Fibroblast of upper back skin (primary cell): ENCODE results near the gene TRAF5.
A peak's percentile ranks its signal among the peaks of the same experiment; 100 is the strongest.
"Not testable (repeated sequence)": the region's sequence is repeated elsewhere in the genome, so short reads cannot be mapped to it uniquely, and the experiment has no call there.

Source experiments
- DNase-seq: peaks from one replicate; pipeline ENCODE4 v3.0.0-alpha.2; 2013

The TRAF5 gene

GRCh38 chr1:211379446-211379845 is 52.8 kb downstream of the TRAF5 start:
- DNase-seq = no peak

GRCh38 chr1:211381481-211382181 is 55.0 kb downstream of the TRAF5 start:
- DNase-seq = no peak

DNA sequence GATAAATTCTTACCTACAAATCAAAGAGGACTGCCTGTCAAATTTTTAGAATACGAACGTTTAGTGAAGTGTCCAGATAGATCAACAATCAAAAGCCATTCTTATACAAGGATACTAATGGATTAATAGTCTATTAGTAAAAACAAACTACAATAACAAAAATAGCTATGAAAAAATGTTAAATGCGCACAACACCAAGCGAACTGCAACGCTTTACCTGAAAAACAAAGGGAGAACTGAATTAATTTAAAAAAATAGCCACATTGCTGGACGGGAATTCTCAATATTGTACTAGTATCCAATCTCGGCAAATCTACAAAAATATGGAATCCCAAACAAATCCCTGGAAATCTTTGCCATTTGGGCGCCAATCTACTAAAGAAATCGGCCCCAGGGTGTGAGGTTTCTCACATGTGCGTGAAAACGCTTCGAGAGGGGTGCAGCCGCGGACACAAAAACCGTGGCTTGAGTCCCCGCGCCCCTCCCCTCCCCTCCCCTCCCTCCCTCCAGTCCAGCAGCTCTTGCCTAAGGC is 55.6 kb downstream of the TRAF5 start:
- DNase-seq = no peak

GRCh38 chr1:211382714-211383480 is 56.3 kb downstream of the TRAF5 start:
- DNase-seq = peak; percentile 92

GRCh38 chr1:211384524-211384923 is 57.9 kb downstream of the TRAF5 start:
- DNase-seq = no peak

- peak; percentile 86 for DNase-seq
Observed at GRCh38 chr1:211386921-211387320, 60.3 kb downstream of the TRAF5 start.

GRCh38 chr1:211390829-211391228 is 64.2 kb downstream of the TRAF5 start:
- DNase-seq = not testable (repeated sequence)

GRCh38 chr1:211393203-211393602 is 66.6 kb downstream of the TRAF5 start:
- no peak for DNase-seq

DNA sequence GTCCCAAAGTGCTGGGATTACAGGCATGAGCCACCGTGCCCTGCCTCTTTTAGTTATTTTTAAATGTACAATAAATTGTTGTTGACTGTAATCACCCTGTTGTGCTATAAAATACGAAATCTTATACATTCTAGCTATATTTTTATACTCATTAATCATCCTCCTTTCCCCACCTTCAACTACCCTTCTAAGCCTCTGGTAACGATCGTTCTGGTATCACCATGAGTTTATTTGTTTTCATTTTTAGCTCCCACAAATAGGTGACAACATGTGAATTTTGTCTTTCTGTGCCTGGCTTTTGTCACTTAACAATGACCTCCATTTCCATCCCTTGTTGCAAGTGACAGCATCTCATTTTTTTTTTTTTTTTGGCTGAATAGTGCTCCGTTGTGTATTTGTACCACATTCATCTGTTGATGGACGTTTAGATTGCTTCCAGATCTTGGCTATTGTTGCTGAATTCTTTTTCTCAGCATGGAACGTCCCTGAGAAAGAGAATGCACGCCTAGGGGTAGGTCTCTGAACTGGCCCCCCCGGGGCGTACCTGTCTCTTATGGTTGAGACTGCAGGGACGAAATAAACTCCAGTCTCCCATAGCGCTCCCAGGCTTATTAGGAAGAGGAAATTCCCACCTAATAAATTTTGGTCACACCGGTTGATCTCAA is 71.8 kb downstream of the TRAF5 start:
- not testable (repeated sequence) for DNase-seq

DNA sequence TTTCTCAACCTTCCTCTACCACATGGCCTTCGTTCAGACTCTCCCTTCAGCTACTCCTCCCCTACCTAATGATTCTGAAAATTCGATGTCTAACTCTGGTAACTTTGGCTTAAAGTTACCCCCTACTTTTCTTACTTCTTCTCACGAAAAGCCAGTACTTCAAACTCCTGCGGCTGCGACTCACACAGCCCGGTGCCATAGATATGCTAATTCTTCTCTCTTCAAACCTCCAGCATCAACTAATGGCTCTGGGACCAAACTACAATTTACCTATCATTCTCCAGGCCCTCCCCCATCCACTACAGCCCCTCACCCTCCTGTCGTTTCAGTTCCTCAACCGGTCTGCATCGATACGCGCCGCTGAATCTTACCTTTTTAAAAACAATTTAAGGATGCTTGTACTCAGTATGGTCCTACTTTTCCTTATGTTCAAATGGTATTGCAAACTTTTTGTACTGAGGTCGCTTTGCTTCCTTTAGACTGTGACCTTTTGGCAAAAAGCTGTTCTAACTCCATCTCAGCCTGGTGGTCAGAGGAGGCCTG is 73.3 kb downstream of the TRAF5 start:
- not testable (repeated sequence) for DNase-seq

DNA sequence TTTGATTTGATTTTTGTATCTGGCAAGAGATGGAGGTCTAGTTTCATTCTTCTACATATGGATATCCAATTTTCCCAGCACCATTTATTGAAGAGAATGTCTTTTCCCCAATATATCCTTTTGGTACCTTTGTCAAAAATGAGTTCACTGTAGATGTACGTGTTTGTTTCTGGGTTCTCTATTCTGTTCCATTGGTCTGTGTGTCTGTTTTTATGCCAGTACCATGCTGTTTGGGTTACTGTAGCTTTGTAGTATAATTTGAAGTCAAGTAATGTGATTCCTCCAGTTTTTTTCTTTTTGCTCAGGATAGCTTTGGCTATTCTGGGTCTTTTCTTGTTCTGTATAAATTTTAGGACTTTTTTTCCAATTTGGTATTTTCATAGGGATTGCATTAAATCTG is 75.1 kb downstream of the TRAF5 start:
- DNase-seq = not testable (repeated sequence)

- DNase-seq = not testable (repeated sequence)
Observed at GRCh38 chr1:211406086-211406485, 79.5 kb downstream of the TRAF5 start.

GRCh38 chr1:211407749-211408148 is 81.1 kb downstream of the TRAF5 start:
- DNase-seq = not testable (repeated sequence)

DNA sequence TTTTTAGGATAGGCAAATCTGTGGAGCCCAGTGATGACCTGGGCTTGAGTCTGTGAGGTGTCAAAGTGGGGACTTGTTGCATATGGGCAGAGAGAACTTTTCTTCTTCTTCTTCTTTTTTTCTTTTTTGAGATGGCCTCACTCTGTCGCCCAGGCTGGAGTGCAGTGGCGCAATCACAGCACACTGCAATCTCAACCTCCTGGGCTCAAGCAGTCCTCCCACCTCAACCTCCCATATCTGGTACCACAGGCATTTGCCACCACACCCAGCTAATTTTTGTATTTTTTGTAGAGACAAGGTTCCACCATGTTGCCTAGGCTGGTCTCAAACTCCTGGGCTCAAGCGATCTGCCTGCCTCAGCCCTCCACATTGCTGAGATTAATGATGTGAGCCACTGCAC is 85.0 kb downstream of the TRAF5 start:
- DNase-seq = no peak

DNA sequence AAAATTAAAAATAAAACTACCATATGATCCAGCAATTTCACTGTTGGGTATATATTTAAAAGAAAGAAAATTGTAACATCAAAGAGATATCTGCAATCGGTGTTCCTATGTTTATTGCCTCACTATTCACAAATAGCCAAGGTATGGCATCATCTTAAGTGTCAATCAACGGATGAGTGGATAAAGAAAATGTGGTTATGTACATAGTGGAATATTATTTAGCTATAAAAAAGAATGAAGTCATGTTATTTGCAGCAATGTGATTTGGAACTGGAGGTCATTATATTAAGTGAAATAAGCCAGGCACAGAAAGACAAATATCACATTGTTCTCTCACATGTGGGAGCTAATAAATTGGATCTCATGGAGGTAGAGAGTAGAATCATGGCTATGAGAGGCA is 89.1 kb downstream of the TRAF5 start:
- no peak for DNase-seq

DNA sequence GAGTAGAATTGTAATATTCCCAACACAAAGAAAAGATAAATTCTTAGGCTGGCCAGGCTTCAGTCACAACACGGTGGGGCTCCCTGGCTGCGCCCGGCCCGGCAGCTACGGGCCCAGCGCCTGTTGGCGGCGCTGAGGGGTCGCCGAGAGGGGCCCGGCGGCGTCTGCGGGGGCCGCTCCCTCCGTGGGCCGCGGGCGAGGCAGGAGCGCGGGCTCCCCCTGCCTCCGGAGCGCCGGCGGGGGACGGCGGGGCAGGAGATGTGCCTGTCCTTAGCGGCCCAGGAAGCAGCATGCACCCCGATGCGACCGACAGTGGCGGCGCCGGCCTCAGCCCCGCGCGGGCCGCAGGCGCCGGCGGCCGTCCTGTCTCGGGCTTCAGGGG is 89.6 kb downstream of the TRAF5 start:
- peak; percentile 21 for DNase-seq

DNA sequence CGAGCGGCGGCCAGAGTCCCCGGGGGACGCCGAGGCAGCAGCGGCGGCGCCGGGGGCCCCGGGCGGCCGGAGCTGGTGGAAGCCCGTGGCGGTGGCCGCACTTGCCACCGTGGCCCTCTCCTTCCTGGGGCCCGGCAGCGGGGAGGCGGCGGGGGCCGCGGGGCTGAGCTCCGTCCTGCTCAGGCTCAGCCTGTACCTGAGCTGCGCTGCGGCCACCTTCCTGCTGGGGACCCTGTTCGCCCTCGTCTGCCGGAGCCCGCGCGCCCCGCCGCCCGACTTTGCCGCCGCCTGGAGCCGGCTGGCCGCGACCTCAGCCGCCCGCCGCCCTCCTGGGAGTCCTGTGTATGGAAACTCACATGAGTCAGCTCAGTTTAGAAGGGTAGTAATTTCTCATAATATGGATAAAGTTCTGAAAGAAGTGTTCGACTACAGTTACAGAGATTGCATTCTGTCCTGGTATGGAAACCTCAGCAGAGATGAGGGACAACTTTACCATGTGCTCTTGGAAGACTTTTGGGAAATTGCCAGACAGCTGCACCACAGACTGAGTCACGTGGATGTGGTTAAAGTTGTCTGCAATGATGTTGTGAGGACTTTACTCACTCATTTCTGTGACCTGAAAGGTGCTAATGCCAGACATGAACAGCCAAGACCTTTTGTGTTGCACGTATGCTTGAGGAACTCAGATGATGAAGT is 90.1 kb downstream of the TRAF5 start:
- peak; percentile 83 for DNase-seq

DNA sequence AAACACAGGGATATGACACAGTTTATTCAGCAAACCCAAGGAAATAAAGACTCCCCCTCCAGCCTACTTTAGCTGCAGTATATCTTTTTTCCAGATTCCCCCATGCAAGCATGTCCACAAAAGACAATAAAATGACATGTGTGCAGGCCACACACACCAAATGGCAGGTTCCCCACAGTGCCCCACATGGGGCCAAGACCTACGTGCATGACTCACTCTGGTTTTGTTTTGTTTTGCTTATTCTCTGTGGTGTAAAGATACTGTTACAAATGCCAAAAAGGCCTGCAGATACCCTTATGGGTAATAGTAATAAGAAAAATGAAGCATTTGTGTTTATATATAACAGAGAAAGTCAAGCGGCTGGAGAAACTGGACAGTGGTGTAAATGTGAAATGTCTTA is 93.8 kb downstream of the TRAF5 start:
- DNase-seq = peak; percentile 47

DNA sequence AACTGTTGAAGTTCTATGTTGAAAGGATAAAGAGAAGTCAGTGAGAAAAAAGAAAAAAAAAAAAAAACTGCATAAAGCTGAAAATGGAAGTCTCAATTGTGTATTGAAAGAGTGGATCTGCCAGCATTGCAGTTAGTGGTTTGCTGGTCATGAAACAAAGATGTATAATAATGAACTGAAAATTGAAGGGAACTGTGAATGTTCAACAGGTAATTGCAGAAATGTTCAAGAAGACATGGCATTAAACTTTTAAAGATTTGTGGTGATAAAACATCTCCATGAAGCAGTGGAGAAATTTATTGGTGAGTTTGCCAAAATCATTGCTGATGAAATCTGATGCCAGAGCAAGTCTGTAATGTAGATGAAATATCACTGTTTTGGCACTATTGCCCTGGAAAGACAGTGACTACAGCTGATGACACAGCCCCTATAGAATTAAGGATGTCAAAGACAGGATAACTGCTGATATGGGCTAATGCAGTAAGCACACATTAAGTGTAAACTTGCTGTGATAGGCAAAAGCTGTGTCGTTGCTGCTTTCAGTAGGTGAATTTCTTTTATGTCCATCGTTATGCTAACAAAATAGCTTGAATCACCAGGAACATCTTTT is 94.3 kb downstream of the TRAF5 start:
- peak; percentile 69 for DNase-seq

GRCh38 chr1:211424018-211424417 is 97.4 kb downstream of the TRAF5 start:
- no peak for DNase-seq
